ENCODE results near the gene SPARCL1. TPM values are rescaled to one million over a fixed set of nuclear protein-coding genes. Genes with fewer than 3 reads are reported as not detected.

The SPARCL1 gene
- total RNA-seq, 5 donors from 2014 or later (not counting 1 experiment from before 2014, with no cell fraction given), result 0.70 to 1.5 (median 0.99) TPM; not detected in 2

DNA sequence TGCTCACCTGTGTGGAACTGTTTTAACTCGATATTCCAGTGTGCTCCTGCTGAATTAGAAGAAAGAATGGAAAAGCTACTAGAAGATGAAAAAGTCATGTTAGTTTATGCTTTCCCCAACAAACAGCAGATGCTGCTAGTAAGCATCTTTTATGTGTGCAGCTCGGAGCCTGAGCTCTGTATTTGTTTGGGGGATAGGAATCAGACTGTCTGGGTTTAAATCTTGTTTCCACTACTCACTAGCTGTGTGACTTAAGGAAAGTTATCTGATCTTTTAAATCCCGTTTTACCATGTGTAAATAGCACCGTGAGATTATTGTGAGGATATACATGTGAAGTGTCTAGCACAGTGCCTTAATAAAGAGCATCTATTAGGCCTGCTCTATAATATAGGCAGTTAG lies 24.0 kb upstream of the SPARCL1 start:
- no peaks in the 10 kb centered on the region for H3K4me1 ChIP-seq (ENCODE audit: control insufficient read depth in 1 of 2, extremely low read depth in 1 of 2, insufficient read depth in 2 of 2, low read length in 2 of 2)
- H3K9me3 Mint-ChIP-seq, result no peaks in the 10 kb centered on the region
- H3K4me3 Mint-ChIP-seq, result no peak overlapping the region
- ChIA-PET CTCF (no interaction called here), POLR2A (no interaction called here)
- no CpG with 5 or more reads among the region's 4 CpGs for WGBS (ENCODE audit: insufficient coverage)
- H3K27me3 Mint-ChIP-seq, result peaks cover 0 to 6% of the 10 kb centered on the region in 2 donors
- no peaks in the 10 kb centered on the region for H3K9me3 ChIP-seq
- ATAC-seq (replicated peaks in 1 of 4) (no peak), DNase-seq (no peak)
- no peaks in the 10 kb centered on the region for H3K27me3 ChIP-seq (replicated peaks in 1 of 2; ENCODE audit: control insufficient read depth in 2 of 2, extremely low read depth in 1 of 2, insufficient read depth in 2 of 2, low read length in 1 of 2)
- H3K27ac Mint-ChIP-seq, result no peak overlapping the region
- H3K4me3 ChIP-seq (ENCODE audit: control insufficient read depth in 1 of 2, extremely low read depth in 1 of 2, low read length in 1 of 2), result no peak overlapping the region
- no peaks in the 10 kb centered on the region for H3K36me3 Mint-ChIP-seq
- H3K36me3 ChIP-seq (ENCODE audit: control insufficient read depth in 2 of 2, extremely low read depth in 1 of 2, insufficient read depth in 1 of 2, low read length in 1 of 2), result no peaks in the 10 kb centered on the region
- H3K4me1 Mint-ChIP-seq, result peaks cover 0 to 3% (median under 1%) of the 10 kb centered on the region in 3 donors
- H3K27ac ChIP-seq (ENCODE audit: low read length), result no peak overlapping the region

DNA sequence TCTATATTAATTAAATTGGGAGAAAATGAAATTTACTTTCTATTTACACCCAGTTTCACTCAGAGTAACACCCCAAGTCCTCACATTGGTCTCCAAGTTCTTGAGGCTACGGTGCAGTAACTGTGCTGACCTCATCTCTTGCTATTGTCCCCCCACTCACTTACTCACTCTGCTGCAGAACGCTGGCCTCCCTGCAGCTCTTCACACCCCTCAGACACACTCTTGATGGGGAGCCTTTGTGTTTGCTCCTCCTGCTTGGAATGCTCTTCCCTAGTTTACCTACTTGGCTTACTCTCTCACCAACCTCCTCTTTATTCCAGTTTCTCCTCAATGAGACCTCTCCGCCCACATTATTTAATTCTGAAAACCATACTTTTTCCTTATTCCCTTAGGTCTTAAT lies 22.2 kb upstream of the SPARCL1 start:
- WGBS (ENCODE audit: insufficient coverage), result 92% methylated on average over 3 of the region's 3 CpGs
- Histone ChIP-seq H3K36me3 (ENCODE audit: control insufficient read depth in 2 of 2, extremely low read depth in 1 of 2, insufficient read depth in 1 of 2, low read length in 1 of 2) (no peaks in the 10 kb centered on the region), H3K9me3 (no peaks in the 10 kb centered on the region), H3K27ac (ENCODE audit: low read length) (no peak overlapping the region), H3K4me1 (ENCODE audit: control insufficient read depth in 1 of 2, extremely low read depth in 1 of 2, insufficient read depth in 2 of 2, low read length in 2 of 2) (no peaks in the 10 kb centered on the region), H3K27me3 (replicated peaks in 1 of 2; ENCODE audit: control insufficient read depth in 2 of 2, extremely low read depth in 1 of 2, insufficient read depth in 2 of 2, low read length in 1 of 2) (no peaks in the 10 kb centered on the region), H3K4me3 (ENCODE audit: control insufficient read depth in 1 of 2, extremely low read depth in 1 of 2, low read length in 1 of 2) (no peak overlapping the region)
- no peak for DNase-seq
- H3K4me3 Mint-ChIP-seq, result no peak overlapping the region
- H3K27ac Mint-ChIP-seq, result no peak overlapping the region
- CTCF ChIA-PET, result no interaction called here
- no peaks in the 10 kb centered on the region for H3K9me3 Mint-ChIP-seq
- peaks cover 0 to 6% of the 10 kb centered on the region in 2 donors for H3K27me3 Mint-ChIP-seq
- POLR2A ChIA-PET, result no interaction called here
- H3K4me1 Mint-ChIP-seq, result no peaks in the 10 kb centered on the region
- no peak for ATAC-seq (replicated peaks in 1 of 4)
- no peaks in the 10 kb centered on the region for H3K36me3 Mint-ChIP-seq

DNA sequence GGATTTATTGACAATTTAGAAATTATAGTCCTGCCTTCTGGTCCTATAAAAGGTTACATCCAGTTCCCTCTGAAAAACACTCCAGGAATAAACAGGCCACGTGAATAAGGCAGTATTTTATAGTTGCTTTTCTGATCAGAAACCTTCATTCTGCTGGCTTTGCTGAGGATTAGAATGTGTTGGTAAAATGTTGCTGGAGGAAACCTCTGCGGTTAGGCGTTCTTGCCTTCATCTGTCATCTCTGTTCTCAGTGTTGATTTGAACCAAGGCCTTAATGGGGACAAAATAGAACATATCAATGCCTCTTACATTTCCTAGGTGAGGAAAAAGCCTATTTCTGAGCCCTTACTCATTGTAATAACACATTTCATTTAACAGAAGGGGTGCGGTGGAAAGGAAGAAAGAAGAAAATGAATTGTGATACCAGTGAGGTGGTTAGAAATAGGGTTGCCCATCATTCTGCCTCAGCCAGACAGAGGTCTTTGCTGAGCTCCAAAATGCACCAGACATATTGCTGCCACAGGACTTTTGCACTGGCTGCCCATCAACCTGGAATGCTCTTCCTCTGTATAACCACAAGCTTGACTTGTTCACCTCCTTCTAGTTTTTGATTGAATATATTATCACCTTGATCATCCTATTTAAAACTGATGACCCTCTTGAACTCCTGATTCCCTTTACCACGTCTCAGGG lies 18.0 kb upstream of the SPARCL1 start:
- Histone ChIP-seq H3K4me1 (ENCODE audit: control insufficient read depth in 1 of 2, extremely low read depth in 1 of 2, insufficient read depth in 2 of 2, low read length in 2 of 2) (no peaks in the 10 kb centered on the region), H3K4me3 (ENCODE audit: control insufficient read depth in 1 of 2, extremely low read depth in 1 of 2, low read length in 1 of 2) (no peak overlapping the region), H3K36me3 (ENCODE audit: control insufficient read depth in 2 of 2, extremely low read depth in 1 of 2, insufficient read depth in 1 of 2, low read length in 1 of 2) (no peaks in the 10 kb centered on the region), H3K27me3 (replicated peaks in 1 of 2; ENCODE audit: control insufficient read depth in 2 of 2, extremely low read depth in 1 of 2, insufficient read depth in 2 of 2, low read length in 1 of 2) (peaks cover 0 to 3% of the 10 kb centered on the region in 2 experiments), H3K9me3 (no peaks in the 10 kb centered on the region), H3K27ac (ENCODE audit: low read length) (no peak overlapping the region)
- no CpG with 5 or more reads among the region's 5 CpGs for WGBS (ENCODE audit: insufficient coverage)
- Mint-ChIP-seq H3K4me3 (no peak overlapping the region), H3K27ac (no peak overlapping the region), H3K36me3 (no peaks in the 10 kb centered on the region), H3K27me3 (peaks cover 0 to 7% of the 10 kb centered on the region in 2 donors), H3K9me3 (no peaks in the 10 kb centered on the region), H3K4me1 (no peaks in the 10 kb centered on the region)
- ChIA-PET CTCF (no interaction called here), POLR2A (no interaction called here)
- ATAC-seq (replicated peaks in 1 of 4) (no peak), DNase-seq (no peak)

DNA sequence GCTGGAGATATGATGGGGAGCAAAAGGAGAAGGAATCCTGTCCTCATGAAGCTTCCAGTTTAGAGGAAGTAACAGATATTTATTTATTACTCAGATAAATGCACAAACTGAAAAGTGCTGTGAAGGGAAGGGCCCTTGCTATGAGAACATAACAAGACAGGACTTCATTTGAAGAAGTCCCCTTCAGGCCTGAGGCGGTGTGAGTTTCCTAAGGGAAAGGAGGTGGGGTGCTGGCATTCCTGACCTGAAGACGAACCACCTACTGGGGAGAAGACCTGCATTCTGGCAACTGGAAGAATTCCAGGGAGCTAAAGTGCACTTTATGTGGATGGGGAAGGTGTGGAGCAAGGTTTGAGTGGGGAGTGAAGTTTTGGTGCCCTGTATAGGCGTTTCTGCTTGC lies 15.9 kb upstream of the SPARCL1 start:
- no peaks in the 10 kb centered on the region for H3K36me3 Mint-ChIP-seq
- H3K4me1 Mint-ChIP-seq, result no peaks in the 10 kb centered on the region
- H3K27me3 ChIP-seq (replicated peaks in 1 of 2; ENCODE audit: control insufficient read depth in 2 of 2, extremely low read depth in 1 of 2, insufficient read depth in 2 of 2, low read length in 1 of 2), result peaks cover 0 to 3% of the 10 kb centered on the region in 2 experiments
- H3K4me1 ChIP-seq (ENCODE audit: control insufficient read depth in 1 of 2, extremely low read depth in 1 of 2, insufficient read depth in 2 of 2, low read length in 2 of 2), result no peaks in the 10 kb centered on the region
- no peaks in the 10 kb centered on the region for H3K9me3 ChIP-seq
- no peak overlapping the region for H3K27ac Mint-ChIP-seq
- H3K4me3 Mint-ChIP-seq, result no peak overlapping the region
- peaks cover 0 to 2% of the 10 kb centered on the region in 2 donors for H3K27me3 Mint-ChIP-seq
- no peaks in the 10 kb centered on the region for H3K9me3 Mint-ChIP-seq
- ATAC-seq (replicated peaks in 1 of 4) (no peak), DNase-seq (no peak)
- CTCF ChIA-PET, result no interaction called here
- no peaks in the 10 kb centered on the region for H3K36me3 ChIP-seq (ENCODE audit: control insufficient read depth in 2 of 2, extremely low read depth in 1 of 2, insufficient read depth in 1 of 2, low read length in 1 of 2)
- H3K27ac ChIP-seq (ENCODE audit: low read length), result no peak overlapping the region
- WGBS (ENCODE audit: insufficient coverage), result 89% methylated on average over 2 of the region's 3 CpGs
- POLR2A ChIA-PET, result no interaction called here
- H3K4me3 ChIP-seq (ENCODE audit: control insufficient read depth in 1 of 2, extremely low read depth in 1 of 2, low read length in 1 of 2), result no peak overlapping the region

DNA sequence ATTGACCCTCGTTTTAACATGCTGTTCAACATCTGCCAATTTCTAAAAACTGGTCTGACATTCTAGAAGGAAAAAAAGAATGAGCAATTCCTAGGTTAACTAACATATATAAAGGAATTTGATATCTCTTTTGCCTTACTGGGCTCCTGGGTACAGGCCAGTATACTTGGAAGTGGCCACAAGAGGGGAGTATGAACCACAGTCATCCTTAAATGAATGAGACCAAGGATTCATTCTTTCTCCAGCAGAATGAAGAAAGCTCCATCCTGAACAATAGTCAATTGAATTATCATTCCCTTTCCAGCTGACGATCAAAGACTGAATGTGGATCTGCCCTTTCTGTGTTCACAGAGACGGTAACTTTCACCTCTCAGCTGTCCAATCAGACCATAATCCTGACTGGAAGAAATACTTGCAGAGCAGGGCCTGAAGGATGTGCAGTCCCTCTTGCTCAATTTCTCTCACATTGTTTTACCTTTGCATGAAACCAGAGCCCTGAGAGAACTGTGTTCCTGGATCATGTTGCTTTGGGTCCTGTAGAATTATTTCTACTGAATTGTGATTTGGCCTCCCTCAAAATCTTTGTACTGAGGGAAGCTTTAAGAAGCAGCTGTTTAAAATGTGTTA lies 14.8 kb upstream of the SPARCL1 start:
- peaks cover 0 to 2% of the 10 kb centered on the region in 2 donors for H3K27me3 Mint-ChIP-seq

DNA sequence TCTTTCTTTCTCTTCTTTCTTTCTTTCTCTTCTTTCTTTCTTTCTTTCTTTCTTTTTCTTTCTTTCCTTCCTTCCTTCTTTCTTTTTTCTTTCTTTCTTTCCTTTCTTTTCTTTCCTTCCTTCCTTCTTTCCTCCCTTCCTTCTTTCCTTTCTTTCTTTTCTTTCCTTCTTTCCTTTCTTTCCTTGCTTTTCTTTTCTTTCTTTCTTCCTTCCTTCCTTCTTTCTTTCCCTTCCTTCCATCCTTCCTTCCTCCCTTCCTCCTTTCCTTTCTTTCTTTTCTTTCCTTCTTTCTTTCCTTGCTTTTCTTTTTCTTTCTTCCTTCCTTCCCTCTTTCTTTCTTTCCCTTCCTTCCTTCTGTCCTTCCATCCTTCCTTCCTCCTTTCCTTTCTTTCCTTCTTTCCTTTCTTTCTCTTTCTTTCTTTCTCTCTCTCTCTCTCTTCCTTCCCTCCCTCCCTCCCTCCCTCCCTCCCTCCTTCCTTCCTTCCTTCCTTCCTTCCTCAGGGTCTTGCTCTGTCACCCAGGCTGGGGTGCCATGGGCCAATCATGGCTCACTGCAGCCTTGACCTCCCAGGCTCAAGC lies 13.6 kb upstream of the SPARCL1 start:
- H3K4me3 ChIP-seq (ENCODE audit: control insufficient read depth in 1 of 2, extremely low read depth in 1 of 2, low read length in 1 of 2), result no peak overlapping the region
- Mint-ChIP-seq H3K4me1 (no peaks in the 10 kb centered on the region), H3K4me3 (no peak overlapping the region), H3K36me3 (no peaks in the 10 kb centered on the region), H3K27me3 (peaks cover 0 to 2% of the 10 kb centered on the region in 2 donors), H3K27ac (no peak overlapping the region), H3K9me3 (no peaks in the 10 kb centered on the region)
- H3K27me3 ChIP-seq (replicated peaks in 1 of 2; ENCODE audit: control insufficient read depth in 2 of 2, extremely low read depth in 1 of 2, insufficient read depth in 2 of 2, low read length in 1 of 2), result peaks cover 0 to 3% of the 10 kb centered on the region in 2 experiments
- H3K27ac ChIP-seq (ENCODE audit: low read length), result no peak overlapping the region
- H3K9me3 ChIP-seq, result no peaks in the 10 kb centered on the region
- no peaks in the 10 kb centered on the region for H3K36me3 ChIP-seq (ENCODE audit: control insufficient read depth in 2 of 2, extremely low read depth in 1 of 2, insufficient read depth in 1 of 2, low read length in 1 of 2)
- H3K4me1 ChIP-seq (ENCODE audit: control insufficient read depth in 1 of 2, extremely low read depth in 1 of 2, insufficient read depth in 2 of 2, low read length in 2 of 2), result no peaks in the 10 kb centered on the region
- ChIA-PET POLR2A (no interaction called here), CTCF (interaction anchor here in 1 of 2 donors (0.7 kb wide), 1 partner anchor 306 kb away, joined by 3 read pairs; no protein-coding TSS in a partner anchor)
- ATAC-seq (replicated peaks in 1 of 4) (no peak), DNase-seq (no peak)

More for the DNA sequence above, 14.8 kb upstream of the SPARCL1 start:
- no peaks in the 10 kb centered on the region for H3K36me3 Mint-ChIP-seq
- Histone ChIP-seq H3K4me1 (ENCODE audit: control insufficient read depth in 1 of 2, extremely low read depth in 1 of 2, insufficient read depth in 2 of 2, low read length in 2 of 2) (no peaks in the 10 kb centered on the region), H3K4me3 (ENCODE audit: control insufficient read depth in 1 of 2, extremely low read depth in 1 of 2, low read length in 1 of 2) (no peak overlapping the region), H3K36me3 (ENCODE audit: control insufficient read depth in 2 of 2, extremely low read depth in 1 of 2, insufficient read depth in 1 of 2, low read length in 1 of 2) (no peaks in the 10 kb centered on the region), H3K27ac (ENCODE audit: low read length) (no peak overlapping the region), H3K9me3 (no peaks in the 10 kb centered on the region), H3K27me3 (replicated peaks in 1 of 2; ENCODE audit: control insufficient read depth in 2 of 2, extremely low read depth in 1 of 2, insufficient read depth in 2 of 2, low read length in 1 of 2) (peaks cover 0 to 3% of the 10 kb centered on the region in 2 experiments)
- POLR2A ChIA-PET, result no interaction called here
- no peak overlapping the region for H3K4me3 Mint-ChIP-seq
- ATAC-seq (replicated peaks in 1 of 4) (no peak), DNase-seq (peak in 1 of 35 experiments; percentile 6)
- WGBS (ENCODE audit: insufficient coverage), result 92% methylated on average over 2 of the region's 3 CpGs
- CTCF ChIA-PET, result interaction anchor here in 1 of 2 donors (0.6 kb wide), 1 partner anchor 295 kb away, joined by 3 read pairs; no protein-coding TSS in a partner anchor
- no peaks in the 10 kb centered on the region for H3K4me1 Mint-ChIP-seq
- no peaks in the 10 kb centered on the region for H3K9me3 Mint-ChIP-seq
- no peak overlapping the region for H3K27ac Mint-ChIP-seq
